ENCODE data around the gene DRC3. TPM values are rescaled to one million over a fixed set of nuclear protein-coding genes. Genes with fewer than 3 reads are reported as not detected.

The DRC3 gene
- total and polyA plus RNA-seq, 2 experiments from 2014 or later = 1.1 to 1.8 TPM

- Histone ChIP-seq H3K36me3 (replicated peaks; ENCODE audit: insufficient read depth, low read depth) (no peaks in the 10 kb centered on the region), H2AFZ (no peak overlapping the region), H3K4me2 (peak overlapping the region; percentile 4), H3K79me2 (no peaks in the 10 kb centered on the region), H3K9me3 (ENCODE audit: low read depth) (no peaks in the 10 kb centered on the region), H3K27ac (peak overlapping the region; percentile 50), H3K27me3 (no peaks in the 10 kb centered on the region), H3K4me1 (ENCODE audit: insufficient read depth) (peaks cover 7% of the 10 kb centered on the region), H4K20me1 (ENCODE audit: insufficient read depth, poor library complexity, severe bottlenecking) (no peaks in the 10 kb centered on the region), H3K4me3 (no peak overlapping the region), H3K9me2 (replicated peaks; ENCODE audit: insufficient read depth) (no peaks in the 10 kb centered on the region)
- TF ChIP-seq EZH2 (IDR thresholded peaks at IDR 0.05; ENCODE audit: borderline replicate concordance) = no peak
- no peak for TF ChIP-seq CTCF (IDR thresholded peaks at IDR 0.05; ENCODE audit: poor library complexity)
- TF ChIP-seq EZH2phosphoT487 (IDR thresholded peaks at IDR 0.05; ENCODE audit: low read depth, severe bottlenecking, unreplicated experiment) = no peak
- 42% methylated on average over 3 of the region's 3 CpGs for WGBS (ENCODE audit: low lambda C conversion rate, missing lambda C conversion rate)
- DNase-seq (ENCODE audit: low spot score) = no peak
Observed at GRCh38 chr17:18017958-18018357, 45.3 kb downstream of the DRC3 start.

GRCh38 chr17:18018411-18018921, 45.8 kb downstream of the DRC3 start:
- no peak for DNase-seq (ENCODE audit: low spot score)
- Histone ChIP-seq H3K36me3 (replicated peaks; ENCODE audit: insufficient read depth, low read depth) (no peaks in the 10 kb centered on the region), H2AFZ (no peak overlapping the region), H3K9me3 (ENCODE audit: low read depth) (no peaks in the 10 kb centered on the region), H4K20me1 (ENCODE audit: insufficient read depth, poor library complexity, severe bottlenecking) (no peaks in the 10 kb centered on the region), H3K4me3 (no peak overlapping the region), H3K4me1 (ENCODE audit: insufficient read depth) (peaks cover 7% of the 10 kb centered on the region), H3K4me2 (no peak overlapping the region), H3K27ac (no peak overlapping the region), H3K27me3 (no peaks in the 10 kb centered on the region), H3K9me2 (replicated peaks; ENCODE audit: insufficient read depth) (no peaks in the 10 kb centered on the region), H3K79me2 (no peaks in the 10 kb centered on the region)
- WGBS (ENCODE audit: low lambda C conversion rate, missing lambda C conversion rate) = 90% methylated on average over 14 of the region's 15 CpGs
- TF ChIP-seq EZH2phosphoT487 (IDR thresholded peaks at IDR 0.05; ENCODE audit: low read depth, severe bottlenecking, unreplicated experiment) (no peak), CTCF (IDR thresholded peaks at IDR 0.05; ENCODE audit: poor library complexity) (no peak), EZH2 (IDR thresholded peaks at IDR 0.05; ENCODE audit: borderline replicate concordance) (no peak)

- H3K4me1 ChIP-seq (ENCODE audit: insufficient read depth) = peaks cover 7% of the 10 kb centered on the region
- H3K4me2 ChIP-seq = no peak overlapping the region
- no peak overlapping the region for H3K27ac ChIP-seq
- no peaks in the 10 kb centered on the region for H3K79me2 ChIP-seq
- no peak overlapping the region for H3K4me3 ChIP-seq
- 98% methylated on average over 2 of the region's 2 CpGs for WGBS (ENCODE audit: low lambda C conversion rate, missing lambda C conversion rate)
- H3K27me3 ChIP-seq = no peaks in the 10 kb centered on the region
- no peaks in the 10 kb centered on the region for H4K20me1 ChIP-seq (ENCODE audit: insufficient read depth, poor library complexity, severe bottlenecking)
- H3K9me3 ChIP-seq (ENCODE audit: low read depth) = no peaks in the 10 kb centered on the region
- H3K9me2 ChIP-seq (replicated peaks; ENCODE audit: insufficient read depth) = no peaks in the 10 kb centered on the region
- no peak overlapping the region for H2AFZ ChIP-seq
- DNase-seq (ENCODE audit: low spot score) = no peak
- H3K36me3 ChIP-seq (replicated peaks; ENCODE audit: insufficient read depth, low read depth) = no peaks in the 10 kb centered on the region
- TF ChIP-seq EZH2phosphoT487 (IDR thresholded peaks at IDR 0.05; ENCODE audit: low read depth, severe bottlenecking, unreplicated experiment) (no peak), EZH2 (IDR thresholded peaks at IDR 0.05; ENCODE audit: borderline replicate concordance) (no peak), CTCF (IDR thresholded peaks at IDR 0.05; ENCODE audit: poor library complexity) (no peak)
Observed at GRCh38 chr17:18019838-18020154, 47.1 kb downstream of the DRC3 start.

- no peak overlapping the region for H3K4me2 ChIP-seq
- H3K27ac ChIP-seq = no peak overlapping the region
- 97% methylated on average over 6 of the region's 6 CpGs for WGBS (ENCODE audit: low lambda C conversion rate, missing lambda C conversion rate)
- no peaks in the 10 kb centered on the region for H3K9me2 ChIP-seq (replicated peaks; ENCODE audit: insufficient read depth)
- DNase-seq (ENCODE audit: low spot score) = no peak
- no peaks in the 10 kb centered on the region for H3K27me3 ChIP-seq
- H3K36me3 ChIP-seq (replicated peaks; ENCODE audit: insufficient read depth, low read depth) = no peaks in the 10 kb centered on the region
- no peak overlapping the region for H2AFZ ChIP-seq
- TF ChIP-seq EZH2 (IDR thresholded peaks at IDR 0.05; ENCODE audit: borderline replicate concordance) (no peak), CTCF (IDR thresholded peaks at IDR 0.05; ENCODE audit: poor library complexity) (no peak), EZH2phosphoT487 (IDR thresholded peaks at IDR 0.05; ENCODE audit: low read depth, severe bottlenecking, unreplicated experiment) (no peak)
- peaks cover 7% of the 10 kb centered on the region for H3K4me1 ChIP-seq (ENCODE audit: insufficient read depth)
- no peaks in the 10 kb centered on the region for H3K9me3 ChIP-seq (ENCODE audit: low read depth)
- no peak overlapping the region for H3K4me3 ChIP-seq
- no peaks in the 10 kb centered on the region for H4K20me1 ChIP-seq (ENCODE audit: insufficient read depth, poor library complexity, severe bottlenecking)
- no peaks in the 10 kb centered on the region for H3K79me2 ChIP-seq
Observed at GRCh38 chr17:18020971-18021370, 48.3 kb downstream of the DRC3 start.
